PC-9 (cell line): ENCODE measurements around the gene PCDHGB5. TPM values are rescaled to one million over a fixed set of nuclear protein-coding genes. Genes with fewer than 3 reads are reported as not detected.
A peak's percentile ranks its signal among the peaks of the same experiment; 100 is the strongest.
"Not testable (repeated sequence)": the region's sequence is repeated elsewhere in the genome, so short reads cannot be mapped to it uniquely, and the experiment has no call there.

Experiments
- BruUV-seq: library from RNA; stranded (reverse); fragments of 400-500 nt; replicated peaks from 2 replicates; lab custom pipeline; 2021; lab: Mats Ljungman, UMichigan
- CTCF ChIA-PET: fragments of 300-600 bp; sonication (Branson Sonifier 250); formaldehyde crosslinking; loops from one replicate; lab custom pipeline; 2022; ENCODE audit warnings: antibody characterized with exemption; lab: Charles Lee
- POLR2A ChIA-PET: fragments of 300-600 bp; sonication (Branson Sonifier 250); formaldehyde crosslinking; loops from one replicate; lab custom pipeline; 2022; ENCODE audit warnings: antibody characterized with exemption; ENCODE audit not compliant: unreplicated experiment; lab: Charles Lee
- DNase-seq, 2 experiments: peaks; one replicate each; pipeline versions ENCODE4 v3.0.0 to v3.0.0-alpha.2; 2015 to 2022; ENCODE audit warnings: mixed read lengths in 1 of 2
- H2AFZ ChIP-seq: fragments of 200-600 bp; sonication (generic); 2 replicates; pipeline ENCODE4 v1.8.1; 2017; ENCODE audit warnings: antibody characterized with exemption
- H3F3A ChIP-seq: fragments of 200-600 bp; sonication (generic); 2 replicates; pipeline ENCODE4 v1.8.1; 2017; ENCODE audit warnings: antibody characterized with exemption, mild to moderate bottlenecking, low read depth; ENCODE audit not compliant: insufficient read depth
- H3K27ac ChIP-seq: fragments of 200-600 bp; sonication (generic); 2 replicates; pipeline ENCODE4 v1.6.1; 2016; ENCODE audit warnings: mixed run types
- H3K27me3 ChIP-seq: fragments of 200-600 bp; sonication (generic); 2 replicates; pipeline ENCODE4 v1.6.1; 2016; ENCODE audit warnings: low read depth, mixed run types; ENCODE audit not compliant: insufficient read depth
- H3K36me3 ChIP-seq: fragments of 200-600 bp; sonication (generic); 2 replicates; pipeline ENCODE4 v1.6.1; 2016; ENCODE audit warnings: low read depth, mixed run types
- H3K4me1 ChIP-seq: fragments of 200-600 bp; sonication (generic); replicated peaks from 2 replicates; pipeline ENCODE4 v1.6.1; 2016; ENCODE audit warnings: mixed run types; ENCODE audit not compliant: insufficient read depth
- H3K4me2 ChIP-seq: fragments of 200-600 bp; sonication (generic); 2 replicates; pipeline ENCODE4 v1.6.1; 2017; ENCODE audit warnings: mixed run types
- H3K4me3 ChIP-seq: fragments of 200-600 bp; sonication (generic); 2 replicates; pipeline ENCODE4 v1.6.1; 2016; ENCODE audit warnings: mixed run types
- H3K79me2 ChIP-seq: fragments of 200-600 bp; sonication (generic); 2 replicates; pipeline ENCODE4 v1.6.1; 2017; ENCODE audit warnings: low read depth, mixed run types
- H3K9me2 ChIP-seq: fragments of 200-600 bp; sonication (generic); 2 replicates; pipeline ENCODE4 v1.8.1; 2017; ENCODE audit warnings: mild to moderate bottlenecking; ENCODE audit not compliant: insufficient read depth
- H3K9me3 ChIP-seq: fragments of 200-600 bp; sonication (generic); 2 replicates; pipeline ENCODE4 v1.8.1; 2016; ENCODE audit warnings: low read depth; ENCODE audit not compliant: insufficient read depth
- H4K20me1 ChIP-seq: fragments of 200-600 bp; sonication (generic); 2 replicates; pipeline ENCODE4 v1.8.1; 2017; ENCODE audit not compliant: insufficient read depth
- EZH2 ChIP-seq: fragments of 200-600 bp; sonication (generic); IDR thresholded peaks from 2 replicates; pipeline ENCODE4 v1.8.0; 2017; ENCODE audit warnings: antibody characterized with exemption, low read depth
- intact Hi-C: fragments of 100-400 bp; cut with micrococcal nuclease; formaldehyde crosslinking; loops from one replicate; pipeline ENCODE4 v1.10.0; 2022; ENCODE audit not compliant: unreplicated experiment
- total RNA-seq: library from RNA; stranded (reverse); gene quantifications from 2 replicates; pipeline ENCODE4 v1.2.3, GENCODE V29; 2021
- TF ChIP-seq, protein P1 (sequence below): fragments of 200-600 bp; sonication (generic); conservative IDR thresholded peaks from 2 replicates; pipeline ENCODE4 v1.6.1; 2017; ENCODE audit warnings: mixed run types, antibody characterized with exemption, mild to moderate bottlenecking, moderate library complexity

PCDHGB5 gene
- total RNA-seq, 1 experiment from 2014 or later: not detected

DNA sequence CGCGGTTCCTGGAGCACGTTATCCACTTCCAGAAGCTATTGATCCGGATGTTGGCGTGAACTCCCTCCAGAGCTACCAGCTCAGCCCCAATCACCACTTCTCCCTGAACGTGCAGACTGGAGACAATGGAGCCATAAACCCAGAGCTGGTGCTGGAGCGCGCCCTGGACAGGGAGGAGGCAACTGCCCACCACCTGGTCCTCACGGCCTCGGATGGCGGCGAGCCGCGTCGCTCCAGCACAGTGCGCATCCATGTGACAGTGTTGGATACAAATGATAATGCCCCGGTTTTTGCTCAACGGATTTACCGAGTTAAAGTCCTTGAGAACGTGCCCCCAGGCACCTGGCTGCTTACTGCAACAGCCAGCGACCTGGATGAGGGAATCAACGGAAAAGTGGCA is 5.6 kb downstream of the PCDHGB5 start:
- Histone ChIP-seq H3K27ac (no peak overlapping the region), H4K20me1 (no peaks in the 10 kb centered on the region), H3K79me2 (no peaks in the 10 kb centered on the region), H3F3A (no peaks in the 10 kb centered on the region), H2AFZ (no peak overlapping the region), H3K27me3 (peaks cover 56% of the 10 kb centered on the region), H3K4me3 (no peak overlapping the region), H3K4me2 (no peak overlapping the region), H3K9me3 (no peaks in the 10 kb centered on the region), H3K36me3 (no peaks in the 10 kb centered on the region), H3K9me2 (no peaks in the 10 kb centered on the region), H3K4me1 (no peaks in the 10 kb centered on the region)
- DNase-seq: no peak
- no TSS peak for BruUV-seq
- POLR2A ChIA-PET: interaction anchor here (0.7 kb wide), 1 partner anchor 137 kb away, joined by 4 read pairs; no protein-coding TSS in a partner anchor
- TF ChIP-seq, protein P1, sequence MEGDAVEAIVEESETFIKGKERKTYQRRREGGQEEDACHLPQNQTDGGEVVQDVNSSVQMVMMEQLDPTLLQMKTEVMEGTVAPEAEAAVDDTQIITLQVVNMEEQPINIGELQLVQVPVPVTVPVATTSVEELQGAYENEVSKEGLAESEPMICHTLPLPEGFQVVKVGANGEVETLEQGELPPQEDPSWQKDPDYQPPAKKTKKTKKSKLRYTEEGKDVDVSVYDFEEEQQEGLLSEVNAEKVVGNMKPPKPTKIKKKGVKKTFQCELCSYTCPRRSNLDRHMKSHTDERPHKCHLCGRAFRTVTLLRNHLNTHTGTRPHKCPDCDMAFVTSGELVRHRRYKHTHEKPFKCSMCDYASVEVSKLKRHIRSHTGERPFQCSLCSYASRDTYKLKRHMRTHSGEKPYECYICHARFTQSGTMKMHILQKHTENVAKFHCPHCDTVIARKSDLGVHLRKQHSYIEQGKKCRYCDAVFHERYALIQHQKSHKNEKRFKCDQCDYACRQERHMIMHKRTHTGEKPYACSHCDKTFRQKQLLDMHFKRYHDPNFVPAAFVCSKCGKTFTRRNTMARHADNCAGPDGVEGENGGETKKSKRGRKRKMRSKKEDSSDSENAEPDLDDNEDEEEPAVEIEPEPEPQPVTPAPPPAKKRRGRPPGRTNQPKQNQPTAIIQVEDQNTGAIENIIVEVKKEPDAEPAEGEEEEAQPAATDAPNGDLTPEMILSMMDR: no peak
- no peak for TF ChIP-seq EZH2
- CTCF ChIA-PET: interaction anchor here (0.6 kb wide), 1 partner anchor 73 kb away, joined by 3 read pairs; the partner anchor contains the start of gene PCDHGA1
- intact Hi-C loops: no loop called here

DNA sequence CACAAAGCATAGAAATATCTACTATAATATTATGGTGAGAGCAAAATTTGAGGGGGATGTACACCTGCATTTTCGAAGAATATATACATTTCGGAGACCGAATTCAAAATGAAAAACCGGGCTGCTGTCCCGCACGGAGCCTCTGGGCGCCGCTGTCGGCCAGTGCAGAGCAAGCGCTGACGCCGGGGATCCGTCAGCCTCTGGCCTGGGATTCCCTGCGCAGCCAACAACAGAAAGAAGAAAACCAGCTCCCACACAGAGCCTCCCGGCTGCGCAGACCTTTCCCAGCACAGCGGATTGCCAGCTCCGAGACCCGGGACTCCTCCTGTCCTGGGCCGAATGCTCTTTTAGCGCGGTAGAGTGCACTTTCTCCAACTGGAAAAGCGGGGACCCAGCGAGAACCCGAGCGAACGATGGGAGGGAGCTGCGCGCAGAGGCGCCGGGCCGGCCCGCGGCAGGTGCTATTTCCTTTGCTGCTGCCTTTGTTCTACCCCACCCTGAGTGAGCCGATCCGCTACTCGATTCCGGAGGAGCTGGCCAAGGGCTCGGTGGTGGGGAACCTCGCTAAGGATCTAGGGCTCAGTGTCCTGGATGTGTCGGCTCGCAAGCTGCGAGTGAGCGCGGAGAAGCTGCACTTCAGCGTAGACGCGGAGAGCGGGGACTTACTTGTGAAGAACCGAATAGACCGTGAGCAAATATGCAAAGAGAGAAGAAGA is 10.2 kb downstream of the PCDHGB5 start, which contains the start of gene PCDHGB6:
TSS of gene PCDHGB6 (plus strand) at position 232 of the 716 bp plus-strand sequence. CDS start at position 414, 182 bp downstream.
- H3K4me3 ChIP-seq, H3K4me2 ChIP-seq, POLR2A ChIA-PET, H3K36me3 ChIP-seq, H3F3A ChIP-seq, H2AFZ ChIP-seq, H4K20me1 ChIP-seq, intact Hi-C loops, BruUV-seq, H3K79me2 ChIP-seq, H3K9me2 ChIP-seq, H3K9me3 ChIP-seq, H3K4me1 ChIP-seq, H3K27ac ChIP-seq: not testable (repeated sequence)
- CTCF ChIA-PET: interaction anchor here (0.6 to 1.7 kb wide), 2 partner anchors 153 to 156 kb away, joined by 4 to 5 read pairs; no protein-coding TSS in a partner anchor
- TF ChIP-seq, protein P1: peak; percentile 59
- H3K27me3 ChIP-seq: peaks cover 37% of the 10 kb centered on the region; the same call in 1 of the 2 replicates
- peak in 1 of 2 experiments; percentile 21 for DNase-seq

DNA sequence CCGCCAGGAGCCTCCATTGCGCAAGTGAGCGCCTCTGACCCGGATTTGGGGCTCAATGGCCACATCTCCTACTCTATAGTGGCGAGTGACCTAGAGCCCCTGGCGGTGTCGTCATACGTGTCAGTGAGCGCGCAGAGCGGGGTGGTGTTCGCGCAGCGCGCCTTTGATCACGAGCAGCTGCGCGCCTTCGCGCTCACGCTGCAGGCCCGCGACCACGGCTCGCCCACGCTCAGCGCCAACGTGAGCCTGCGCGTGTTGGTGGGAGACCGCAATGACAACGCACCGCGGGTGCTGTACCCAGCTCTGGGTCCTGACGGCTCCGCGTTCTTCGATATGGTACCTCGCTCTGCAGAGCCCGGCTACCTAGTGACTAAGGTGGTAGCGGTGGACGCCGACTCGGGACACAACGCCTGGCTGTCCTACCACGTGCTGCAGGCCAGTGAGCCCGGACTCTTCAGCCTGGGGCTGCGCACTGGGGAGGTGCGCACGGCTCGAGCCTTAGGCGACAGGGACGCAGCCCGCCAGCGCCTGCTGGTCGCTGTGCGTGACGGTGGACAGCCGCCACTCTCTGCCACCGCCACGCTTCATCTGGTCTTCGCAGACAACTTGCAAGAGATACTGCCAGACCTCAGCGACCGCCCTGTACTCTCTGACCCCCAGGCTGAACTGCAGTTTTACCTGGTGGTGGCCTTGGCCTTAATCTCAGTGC is 12.0 kb downstream of the PCDHGB5 start:
- DNase-seq: no peak
- no TSS peak for BruUV-seq
- intact Hi-C loops: loop anchor here (5.0 to 10.0 kb wide), 3 partner anchors 85 to 327 kb away; partner anchors contain the start of genes PCDHB14 and TAF7
- Histone ChIP-seq H3K36me3 (no peaks in the 10 kb centered on the region), H3K9me2 (no peaks in the 10 kb centered on the region), H3K27ac (no peak overlapping the region), H3K4me3 (no peak overlapping the region), H3K4me2 (no peak overlapping the region), H3K27me3 (peaks cover 23% of the 10 kb centered on the region; the same call in 1 of the 2 replicates), H3K79me2 (no peaks in the 10 kb centered on the region), H3K9me3 (no peaks in the 10 kb centered on the region), H3F3A (no peaks in the 10 kb centered on the region), H4K20me1 (no peaks in the 10 kb centered on the region), H3K4me1 (no peaks in the 10 kb centered on the region), H2AFZ (no peak overlapping the region)
- TF ChIP-seq, protein P1: no peak
- TF ChIP-seq EZH2: no peak
- CTCF ChIA-PET: no interaction called here
- POLR2A ChIA-PET: no interaction called here
